GM12875 (cell line): ENCODE data around the gene JMJD1C.

ENCODE experiments used
- H3K4me3 ChIP-seq: one replicate; pipeline ENCODE4 v1.5.1; 2011; ENCODE audit warnings: low read depth, low read length, control low read depth
- CTCF ChIP-seq: IDR thresholded peaks from 2 replicates; pipeline ENCODE4 v1.5.1; 2011; ENCODE audit warnings: low read depth, mild to moderate bottlenecking, control low read depth, inconsistent platforms, low read length, moderate library complexity, borderline replicate concordance; ENCODE audit not compliant: insufficient read depth

Gene JMJD1C

DNA sequence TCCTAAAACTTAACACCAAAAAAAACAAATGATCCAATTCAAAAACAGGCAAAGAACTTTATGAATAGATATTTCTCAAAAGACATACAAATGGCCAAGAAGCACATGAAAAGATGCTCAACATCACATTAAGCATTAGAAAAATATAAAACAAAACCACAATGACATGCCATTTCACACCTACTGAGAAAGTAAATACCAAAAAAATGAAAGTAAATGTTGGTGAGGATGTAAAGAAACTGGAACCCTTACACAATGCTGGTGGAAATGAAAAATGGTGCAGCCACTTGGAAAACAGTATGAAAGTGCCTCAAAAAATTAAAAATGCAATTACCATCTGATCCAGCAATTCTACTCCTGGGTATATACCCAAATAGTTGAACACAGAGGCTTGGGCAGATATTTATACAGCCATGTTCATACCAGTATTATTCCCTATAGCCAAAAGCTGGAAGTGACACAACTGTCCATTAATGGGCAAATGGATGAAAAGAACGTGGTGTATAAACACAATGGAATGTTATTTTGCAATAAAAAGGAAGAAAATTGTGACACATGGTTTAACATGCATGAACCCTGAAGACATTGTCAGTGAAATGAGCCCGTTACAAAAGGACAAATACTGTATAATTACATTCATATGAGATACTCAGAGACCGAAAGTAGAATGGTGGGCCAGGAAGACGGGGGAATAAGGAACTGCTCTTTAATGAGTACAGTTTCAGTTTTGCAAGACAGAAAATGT lies 89.0 kb downstream of the JMJD1C start:
- TF ChIP-seq CTCF, result no peak
- no peak overlapping the region for H3K4me3 ChIP-seq

DNA sequence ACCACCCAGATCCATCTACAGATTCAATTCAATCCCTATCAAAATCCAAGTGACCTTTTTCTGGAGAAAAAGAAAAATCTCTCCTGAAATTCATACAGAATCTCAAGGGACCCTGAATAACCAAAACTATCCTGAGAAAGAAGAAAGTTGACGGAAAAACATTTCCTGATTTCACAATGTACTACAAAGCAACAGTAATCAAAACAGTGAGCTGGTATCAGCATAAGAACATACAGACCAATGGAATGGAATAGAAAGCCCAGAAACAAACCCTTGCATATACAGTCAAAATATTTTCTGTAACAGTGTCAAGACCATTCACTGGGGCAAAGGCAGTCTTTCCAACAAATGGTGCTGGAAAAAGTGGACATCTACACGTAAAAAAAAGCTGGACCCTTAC lies 89.9 kb downstream of the JMJD1C start:
- TF ChIP-seq CTCF, result no peak
- H3K4me3 ChIP-seq, result no peak overlapping the region

DNA sequence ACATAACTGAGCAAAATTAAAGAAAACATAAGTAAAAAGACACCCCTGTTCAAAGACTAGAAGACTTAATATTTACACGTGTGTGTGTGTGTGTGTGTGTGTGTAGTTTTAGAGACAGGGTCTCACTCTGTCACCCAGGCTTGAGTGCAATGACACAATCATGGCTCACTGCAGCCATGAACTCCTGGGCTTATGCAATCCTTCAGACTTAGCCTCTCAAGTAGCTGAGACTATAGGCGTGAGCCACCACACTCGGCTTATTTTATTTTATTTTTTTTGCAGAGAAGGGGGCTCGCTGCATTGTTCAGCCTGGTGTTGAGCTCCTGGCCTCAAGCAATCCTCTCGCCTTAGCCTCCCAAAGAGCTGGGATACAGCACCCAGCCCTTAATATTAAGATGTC lies 90.3 kb downstream of the JMJD1C start:
- H3K4me3 ChIP-seq, result no peak overlapping the region
- no peak for TF ChIP-seq CTCF

- TF ChIP-seq CTCF, result no peak
- no peak overlapping the region for H3K4me3 ChIP-seq
Observed at GRCh38 chr10:63374991-63375390, 90.8 kb downstream of the JMJD1C start.

GRCh38 chr10:63373176-63373575 lies 92.6 kb downstream of the JMJD1C start:
- no peak overlapping the region for H3K4me3 ChIP-seq
- no peak for TF ChIP-seq CTCF

DNA sequence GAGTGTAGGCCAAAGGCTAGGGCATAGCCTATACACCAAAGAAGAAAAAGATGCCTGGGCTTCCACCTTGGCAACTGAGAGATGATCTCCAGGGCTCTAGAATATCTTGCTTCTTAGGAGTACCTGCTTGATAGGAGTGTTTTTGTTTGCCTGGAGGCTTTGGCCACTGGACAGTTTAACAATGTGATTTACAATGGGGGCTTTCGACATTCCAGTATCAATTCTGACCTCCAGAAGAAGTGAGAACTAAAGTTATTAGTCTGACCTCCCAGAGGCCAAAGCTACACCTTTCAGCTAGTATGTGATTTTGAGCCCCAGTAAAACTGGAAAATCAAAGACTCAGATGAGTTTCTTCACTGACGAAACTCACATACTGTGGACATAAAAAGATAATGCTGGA lies 96.1 kb downstream of the JMJD1C start:
- no peak for TF ChIP-seq CTCF
- H3K4me3 ChIP-seq, result no peak overlapping the region

DNA sequence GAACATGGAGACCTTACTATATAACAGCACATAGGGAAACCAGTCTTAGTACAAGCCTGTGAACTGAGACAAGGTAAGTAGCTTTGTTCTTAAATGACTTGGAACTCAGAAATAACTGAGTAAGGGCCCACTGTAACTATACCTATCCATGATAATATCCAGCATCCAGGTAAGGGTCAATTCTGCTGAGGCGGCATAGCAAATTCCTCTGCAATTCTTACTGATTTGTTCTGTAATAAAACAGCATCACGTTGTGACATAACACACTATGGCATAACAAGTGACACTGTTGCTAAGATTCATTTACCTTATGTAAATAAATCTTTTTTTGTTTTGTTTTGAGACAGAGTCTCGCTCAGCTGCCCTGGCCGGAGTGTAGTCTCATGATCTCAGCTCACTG lies 97.4 kb downstream of the JMJD1C start:
- H3K4me3 ChIP-seq, result no peak overlapping the region
- no peak for TF ChIP-seq CTCF
